ENCODE measurements around the gene GALNT15.

DNA sequence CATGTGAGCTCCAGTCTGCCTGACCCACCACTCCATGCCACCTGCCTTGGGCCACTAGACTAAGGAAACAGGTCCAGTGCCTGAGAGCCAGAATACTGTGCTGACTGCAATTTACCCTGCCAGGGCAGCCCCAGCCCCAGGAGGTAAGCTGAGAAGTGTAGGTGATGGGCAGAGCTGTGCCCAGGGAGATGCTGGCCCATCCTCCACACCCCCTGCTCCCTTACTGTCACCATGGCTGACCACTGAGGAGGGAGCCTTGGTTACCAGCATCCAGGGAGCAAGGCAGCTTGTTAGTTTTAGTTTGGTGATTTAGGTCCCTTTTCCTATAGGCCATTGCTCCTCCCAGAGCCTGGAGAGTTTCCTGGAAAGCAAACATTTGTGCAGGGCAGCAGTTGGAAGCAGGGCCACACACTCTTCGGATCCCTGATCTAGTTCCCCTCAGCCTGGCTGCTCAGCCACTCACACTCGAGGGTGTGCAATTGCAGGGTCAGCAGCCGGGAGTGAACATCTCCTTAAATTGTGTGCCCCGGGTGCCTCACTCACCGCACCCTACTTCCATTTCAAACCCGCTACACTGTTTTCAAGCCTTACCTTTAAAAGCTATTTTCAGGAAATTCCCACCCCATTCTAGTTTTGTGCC lies 2.0 kb downstream of the GALNT15 start:
- TF ChIP-seq EZH2phosphoT487 (IDR thresholded peaks at IDR 0.05; ENCODE audit: insufficient read depth, low read depth) (no peak), EZH2 (IDR thresholded peaks at IDR 0.05; ENCODE audit: insufficient read depth, poor library complexity, severe bottlenecking) (no peak)
